ENCODE results near the gene CRYBG1.
"Not testable (repeated sequence)": the region's sequence is repeated elsewhere in the genome, so short reads cannot be mapped to it uniquely, and the experiment has no call there.

The CRYBG1 gene

GRCh38 chr6:106373502-106374239 lies 13.2 kb downstream of the CRYBG1 start:
- no peak for DNase-seq

- no peak for DNase-seq
Observed at GRCh38 chr6:106377061-106377540, 16.6 kb downstream of the CRYBG1 start.

GRCh38 chr6:106379951-106380350 lies 19.4 kb downstream of the CRYBG1 start:
- no peak for DNase-seq

- no peak for DNase-seq
Observed at GRCh38 chr6:106380407-106380806, 19.9 kb downstream of the CRYBG1 start.

GRCh38 chr6:106381223-106381622 lies 20.7 kb downstream of the CRYBG1 start:
- no peak for DNase-seq

GRCh38 chr6:106381881-106382280 lies 21.4 kb downstream of the CRYBG1 start:
- no peak for DNase-seq

GRCh38 chr6:106383573-106383972 lies 23.1 kb downstream of the CRYBG1 start:
- no peak for DNase-seq

- no peak for DNase-seq
Observed at GRCh38 chr6:106385530-106385929, 25.0 kb downstream of the CRYBG1 start.

- no peak for DNase-seq
Observed at GRCh38 chr6:106387875-106388274, 27.4 kb downstream of the CRYBG1 start.

- no peak for DNase-seq
Observed at GRCh38 chr6:106390088-106390487, 29.6 kb downstream of the CRYBG1 start.

GRCh38 chr6:106396426-106397220 lies 36.1 kb downstream of the CRYBG1 start:
- no peak for DNase-seq

GRCh38 chr6:106397431-106397830 lies 36.9 kb downstream of the CRYBG1 start:
- no peak for DNase-seq

GRCh38 chr6:106398621-106399020 lies 38.1 kb downstream of the CRYBG1 start:
- DNase-seq: no peak

- DNase-seq: not testable (repeated sequence)
Observed at GRCh38 chr6:106405044-106405443, 44.5 kb downstream of the CRYBG1 start.

GRCh38 chr6:106411056-106411455 lies 50.5 kb downstream of the CRYBG1 start:
- DNase-seq: no peak

GRCh38 chr6:106411643-106412200 lies 51.2 kb downstream of the CRYBG1 start:
- DNase-seq: no peak

GRCh38 chr6:106413016-106413415 lies 52.5 kb downstream of the CRYBG1 start:
- DNase-seq: no peak

- DNase-seq: no peak
Observed at GRCh38 chr6:106413722-106414121, 53.2 kb downstream of the CRYBG1 start.

GRCh38 chr6:106415921-106416320 lies 55.4 kb downstream of the CRYBG1 start:
- no peak for DNase-seq

GRCh38 chr6:106417572-106418147 lies 57.1 kb downstream of the CRYBG1 start:
- no peak for DNase-seq

GRCh38 chr6:106419900-106420613 lies 59.5 kb downstream of the CRYBG1 start:
- DNase-seq: no peak

- DNase-seq: no peak
Observed at GRCh38 chr6:106421496-106421895, 61.0 kb downstream of the CRYBG1 start.

GRCh38 chr6:106422534-106422933 lies 62.0 kb downstream of the CRYBG1 start:
- DNase-seq: no peak
